ENCODE data around the gene DEGS2.

The DEGS2 gene

GRCh38 chr14:100120522-100121269, 38.7 kb downstream of the DEGS2 start:
- H2BK120ac ChIP-seq (ENCODE audit: insufficient read depth, low read length, poor library complexity) = no peak overlapping the region
- H2AFZ ChIP-seq (ENCODE audit: insufficient read depth, low read length, poor library complexity) = no peak overlapping the region
- no peak overlapping the region for H3K27ac ChIP-seq (ENCODE audit: low read depth, low read length)
- H2BK5ac ChIP-seq (ENCODE audit: low read depth, low read length, poor library complexity) = no peak overlapping the region
- no peaks in the 10 kb centered on the region for H3K79me1 ChIP-seq (ENCODE audit: low read length)
- peaks cover 5 to 7% of the 10 kb centered on the region in 2 experiments for H3K36me3 ChIP-seq (ENCODE audit: control insufficient read depth in 1 of 2, insufficient read depth in 2 of 2, low read length in 2 of 2)
- H3K4ac ChIP-seq (ENCODE audit: low read depth, low read length) = no peak overlapping the region
- no peak overlapping the region for H3K9ac ChIP-seq (ENCODE audit: low read length)
- H3K4me3 ChIP-seq (ENCODE audit: low read depth, low read length) = no peak overlapping the region
- no peak overlapping the region for H4K8ac ChIP-seq (ENCODE audit: low read depth, low read length)
- no peak overlapping the region for H2BK12ac ChIP-seq (ENCODE audit: low read length)
- H4K12ac ChIP-seq (ENCODE audit: low read depth, low read length) = no peak overlapping the region
- no peak overlapping the region for H4K91ac ChIP-seq (ENCODE audit: low read depth, low read length)
- H3K27me3 ChIP-seq (ENCODE audit: insufficient read depth, low read length) = no peaks in the 10 kb centered on the region
- H3K18ac ChIP-seq (ENCODE audit: low read length) = no peak overlapping the region
- no peak overlapping the region for H3K4me2 ChIP-seq (ENCODE audit: low read length)
- no CpG with 5 or more reads among the region's 18 CpGs for WGBS (ENCODE audit: extremely low coverage, insufficient coverage, insufficient read length)
- H3K23ac ChIP-seq (ENCODE audit: low read length) = no peak overlapping the region
- no peaks in the 10 kb centered on the region for H3K9me3 ChIP-seq (ENCODE audit: insufficient read depth, low read depth, low read length)
- H3K4me1 ChIP-seq (ENCODE audit: control insufficient read depth in 1 of 2, insufficient read depth in 2 of 2, low read length in 2 of 2) = no peaks in the 10 kb centered on the region
- no peak for DNase-seq
- H3K14ac ChIP-seq (ENCODE audit: low read length) = no peak overlapping the region
- H3K79me2 ChIP-seq (ENCODE audit: control insufficient read depth, insufficient read depth, low read length, poor library complexity) = no peaks in the 10 kb centered on the region
- no peak overlapping the region for H2AK5ac ChIP-seq (ENCODE audit: low read length)

GRCh38 chr14:100119251-100119650, 40.2 kb downstream of the DEGS2 start:
- no CpG with 5 or more reads among the region's 8 CpGs for WGBS (ENCODE audit: extremely low coverage, insufficient coverage, insufficient read length)
- DNase-seq = no peak

GRCh38 chr14:100118396-100119011, 40.9 kb downstream of the DEGS2 start:
- Histone ChIP-seq H2BK12ac (ENCODE audit: low read length) (no peak overlapping the region), H2AFZ (ENCODE audit: insufficient read depth, low read length, poor library complexity) (no peak overlapping the region), H2AK5ac (ENCODE audit: low read length) (no peak overlapping the region), H3K14ac (ENCODE audit: low read length) (no peak overlapping the region), H2BK5ac (ENCODE audit: low read depth, low read length, poor library complexity) (no peak overlapping the region), H3K36me3 (ENCODE audit: control insufficient read depth in 1 of 2, insufficient read depth in 2 of 2, low read length in 2 of 2) (peaks cover 0 to under 1% of the 10 kb centered on the region in 2 experiments), H4K91ac (ENCODE audit: low read depth, low read length) (no peak overlapping the region), H3K79me1 (ENCODE audit: low read length) (no peaks in the 10 kb centered on the region), H4K8ac (ENCODE audit: low read depth, low read length) (no peak overlapping the region), H4K12ac (ENCODE audit: low read depth, low read length) (no peak overlapping the region), H3K27me3 (ENCODE audit: insufficient read depth, low read length) (no peaks in the 10 kb centered on the region), H3K4me3 (ENCODE audit: low read depth, low read length) (no peak overlapping the region), H3K79me2 (ENCODE audit: control insufficient read depth, insufficient read depth, low read length, poor library complexity) (no peaks in the 10 kb centered on the region), H3K4me1 (ENCODE audit: control insufficient read depth in 1 of 2, insufficient read depth in 2 of 2, low read length in 2 of 2) (no peaks in the 10 kb centered on the region), H3K9me3 (ENCODE audit: insufficient read depth, low read depth, low read length) (no peaks in the 10 kb centered on the region), H3K4ac (ENCODE audit: low read depth, low read length) (no peak overlapping the region), H3K23ac (ENCODE audit: low read length) (no peak overlapping the region), H3K4me2 (ENCODE audit: low read length) (no peak overlapping the region), H3K9ac (ENCODE audit: low read length) (no peak overlapping the region), H2BK120ac (ENCODE audit: insufficient read depth, low read length, poor library complexity) (no peak overlapping the region), H3K27ac (ENCODE audit: low read depth, low read length) (no peak overlapping the region), H3K18ac (ENCODE audit: low read length) (no peak overlapping the region)
- WGBS (ENCODE audit: extremely low coverage, insufficient coverage, insufficient read length) = no CpG with 5 or more reads among the region's 7 CpGs
- no peak for DNase-seq

More at GRCh38 chr14:100119251-100119650, 40.2 kb downstream of the DEGS2 start:
- H3K9ac ChIP-seq (ENCODE audit: low read length) = no peak overlapping the region
- H3K27me3 ChIP-seq (ENCODE audit: insufficient read depth, low read length) = no peaks in the 10 kb centered on the region
- no peak overlapping the region for H3K27ac ChIP-seq (ENCODE audit: low read depth, low read length)
- H3K36me3 ChIP-seq (ENCODE audit: control insufficient read depth in 1 of 2, insufficient read depth in 2 of 2, low read length in 2 of 2) = peaks cover 0 to 5% of the 10 kb centered on the region in 2 experiments
- H3K4me3 ChIP-seq (ENCODE audit: low read depth, low read length) = no peak overlapping the region
- H2AFZ ChIP-seq (ENCODE audit: insufficient read depth, low read length, poor library complexity) = no peak overlapping the region
- no peak overlapping the region for H3K14ac ChIP-seq (ENCODE audit: low read length)
- H3K4me1 ChIP-seq (ENCODE audit: control insufficient read depth in 1 of 2, insufficient read depth in 2 of 2, low read length in 2 of 2) = no peaks in the 10 kb centered on the region
- no peaks in the 10 kb centered on the region for H3K79me2 ChIP-seq (ENCODE audit: control insufficient read depth, insufficient read depth, low read length, poor library complexity)
- no peak overlapping the region for H4K91ac ChIP-seq (ENCODE audit: low read depth, low read length)
- H3K18ac ChIP-seq (ENCODE audit: low read length) = no peak overlapping the region
- no peak overlapping the region for H2AK5ac ChIP-seq (ENCODE audit: low read length)
- no peak overlapping the region for H2BK5ac ChIP-seq (ENCODE audit: low read depth, low read length, poor library complexity)
- H3K79me1 ChIP-seq (ENCODE audit: low read length) = no peaks in the 10 kb centered on the region
- H3K9me3 ChIP-seq (ENCODE audit: insufficient read depth, low read depth, low read length) = no peaks in the 10 kb centered on the region
- no peak overlapping the region for H3K23ac ChIP-seq (ENCODE audit: low read length)
- H2BK120ac ChIP-seq (ENCODE audit: insufficient read depth, low read length, poor library complexity) = no peak overlapping the region
- H4K8ac ChIP-seq (ENCODE audit: low read depth, low read length) = no peak overlapping the region
- H2BK12ac ChIP-seq (ENCODE audit: low read length) = no peak overlapping the region
- no peak overlapping the region for H3K4ac ChIP-seq (ENCODE audit: low read depth, low read length)
- no peak overlapping the region for H3K4me2 ChIP-seq (ENCODE audit: low read length)
- H4K12ac ChIP-seq (ENCODE audit: low read depth, low read length) = no peak overlapping the region

- no peak overlapping the region for H3K23ac ChIP-seq (ENCODE audit: low read length)
- no peaks in the 10 kb centered on the region for H3K36me3 ChIP-seq (ENCODE audit: control insufficient read depth in 1 of 2, insufficient read depth in 2 of 2, low read length in 2 of 2)
- no peak overlapping the region for H3K4ac ChIP-seq (ENCODE audit: low read depth, low read length)
- no peak for DNase-seq
- no CpG with 5 or more reads among the region's 14 CpGs for WGBS (ENCODE audit: extremely low coverage, insufficient coverage, insufficient read length)
- H3K4me1 ChIP-seq (ENCODE audit: control insufficient read depth in 1 of 2, insufficient read depth in 2 of 2, low read length in 2 of 2) = peaks cover 0 to 3% of the 10 kb centered on the region in 2 experiments
- H3K14ac ChIP-seq (ENCODE audit: low read length) = no peak overlapping the region
- H3K18ac ChIP-seq (ENCODE audit: low read length) = no peak overlapping the region
- no peaks in the 10 kb centered on the region for H3K79me2 ChIP-seq (ENCODE audit: control insufficient read depth, insufficient read depth, low read length, poor library complexity)
- no peak overlapping the region for H4K8ac ChIP-seq (ENCODE audit: low read depth, low read length)
- H3K4me2 ChIP-seq (ENCODE audit: low read length) = no peak overlapping the region
- no peak overlapping the region for H4K91ac ChIP-seq (ENCODE audit: low read depth, low read length)
- H2BK120ac ChIP-seq (ENCODE audit: insufficient read depth, low read length, poor library complexity) = no peak overlapping the region
- no peak overlapping the region for H3K27ac ChIP-seq (ENCODE audit: low read depth, low read length)
- H2BK12ac ChIP-seq (ENCODE audit: low read length) = no peak overlapping the region
- no peaks in the 10 kb centered on the region for H3K27me3 ChIP-seq (ENCODE audit: insufficient read depth, low read length)
- no peaks in the 10 kb centered on the region for H3K9me3 ChIP-seq (ENCODE audit: insufficient read depth, low read depth, low read length)
- no peak overlapping the region for H3K9ac ChIP-seq (ENCODE audit: low read length)
- no peak overlapping the region for H2BK5ac ChIP-seq (ENCODE audit: low read depth, low read length, poor library complexity)
- no peaks in the 10 kb centered on the region for H3K79me1 ChIP-seq (ENCODE audit: low read length)
- no peak overlapping the region for H3K4me3 ChIP-seq (ENCODE audit: low read depth, low read length)
- no peak overlapping the region for H4K12ac ChIP-seq (ENCODE audit: low read depth, low read length)
- H2AK5ac ChIP-seq (ENCODE audit: low read length) = no peak overlapping the region
- no peak overlapping the region for H2AFZ ChIP-seq (ENCODE audit: insufficient read depth, low read length, poor library complexity)
These were observed 41.6 kb downstream of the DEGS2 start for GRCh38 chr14:100117633-100118395.

Measured in trophoblast cell (in vitro differentiated cells and primary cell).